ENCODE data around the gene SNAP47.

The SNAP47 gene

DNA sequence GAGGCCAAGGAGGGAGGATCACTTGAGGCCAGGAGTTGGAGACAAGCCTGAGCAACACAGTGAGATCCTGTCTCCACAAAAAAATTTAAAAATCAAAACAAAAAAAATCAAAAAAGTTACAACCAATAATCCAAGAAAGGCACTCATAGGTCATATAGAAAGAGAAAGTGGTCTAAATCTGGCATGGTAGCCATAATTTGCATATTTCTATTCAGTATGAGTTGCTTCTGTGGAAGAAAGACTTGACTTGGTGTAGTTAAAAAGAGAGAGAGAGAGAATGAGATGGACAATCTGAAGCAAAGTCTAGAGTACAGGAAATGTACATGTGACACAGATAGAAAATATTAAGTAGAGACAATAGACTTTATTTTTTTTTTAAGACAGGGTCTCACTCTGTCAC is 22.6 kb upstream of the SNAP47 start:
- Mint-ChIP-seq H3K27ac (no peak overlapping the region), H3K4me3 (no peak overlapping the region), H3K9me3 (peaks cover 66% of the 10 kb centered on the region), H3K36me3 (ENCODE audit: low read depth) (no peaks in the 10 kb centered on the region), H3K4me1 (no peaks in the 10 kb centered on the region), H3K27me3 (ENCODE audit: low read depth) (no peaks in the 10 kb centered on the region)
- TF ChIP-seq, protein P1, sequence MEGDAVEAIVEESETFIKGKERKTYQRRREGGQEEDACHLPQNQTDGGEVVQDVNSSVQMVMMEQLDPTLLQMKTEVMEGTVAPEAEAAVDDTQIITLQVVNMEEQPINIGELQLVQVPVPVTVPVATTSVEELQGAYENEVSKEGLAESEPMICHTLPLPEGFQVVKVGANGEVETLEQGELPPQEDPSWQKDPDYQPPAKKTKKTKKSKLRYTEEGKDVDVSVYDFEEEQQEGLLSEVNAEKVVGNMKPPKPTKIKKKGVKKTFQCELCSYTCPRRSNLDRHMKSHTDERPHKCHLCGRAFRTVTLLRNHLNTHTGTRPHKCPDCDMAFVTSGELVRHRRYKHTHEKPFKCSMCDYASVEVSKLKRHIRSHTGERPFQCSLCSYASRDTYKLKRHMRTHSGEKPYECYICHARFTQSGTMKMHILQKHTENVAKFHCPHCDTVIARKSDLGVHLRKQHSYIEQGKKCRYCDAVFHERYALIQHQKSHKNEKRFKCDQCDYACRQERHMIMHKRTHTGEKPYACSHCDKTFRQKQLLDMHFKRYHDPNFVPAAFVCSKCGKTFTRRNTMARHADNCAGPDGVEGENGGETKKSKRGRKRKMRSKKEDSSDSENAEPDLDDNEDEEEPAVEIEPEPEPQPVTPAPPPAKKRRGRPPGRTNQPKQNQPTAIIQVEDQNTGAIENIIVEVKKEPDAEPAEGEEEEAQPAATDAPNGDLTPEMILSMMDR (IDR thresholded peaks at IDR 0.05; ENCODE audit: unreplicated experiment in 3 of 3): no peak

DNA sequence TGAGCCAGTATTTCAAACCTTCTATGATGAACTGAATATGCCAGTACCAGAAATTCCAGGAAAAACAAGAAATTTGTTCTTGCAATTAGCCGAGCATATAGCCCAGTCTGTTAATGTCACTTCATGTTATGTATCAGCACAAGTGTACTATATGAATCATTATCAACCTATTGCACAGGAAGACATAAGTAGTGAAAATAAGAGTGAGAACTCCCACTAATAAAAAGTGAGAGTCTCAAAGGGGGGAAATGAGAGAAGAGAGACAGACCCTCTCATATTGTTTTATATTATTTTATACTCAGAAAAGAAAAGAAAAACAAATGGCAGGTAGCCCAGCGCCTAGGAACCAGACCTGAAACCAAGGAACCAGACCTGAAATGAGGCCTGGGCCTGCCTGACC is 16.3 kb upstream of the SNAP47 start:
- Mint-ChIP-seq H3K27ac (no peak overlapping the region), H3K36me3 (ENCODE audit: low read depth) (peaks cover 5% of the 10 kb centered on the region), H3K4me1 (no peaks in the 10 kb centered on the region), H3K27me3 (ENCODE audit: low read depth) (no peaks in the 10 kb centered on the region), H3K9me3 (peaks cover 82% of the 10 kb centered on the region), H3K4me3 (no peak overlapping the region)
- TF ChIP-seq, protein P1 (IDR thresholded peaks at IDR 0.05; ENCODE audit: unreplicated experiment in 3 of 3): no peak

DNA sequence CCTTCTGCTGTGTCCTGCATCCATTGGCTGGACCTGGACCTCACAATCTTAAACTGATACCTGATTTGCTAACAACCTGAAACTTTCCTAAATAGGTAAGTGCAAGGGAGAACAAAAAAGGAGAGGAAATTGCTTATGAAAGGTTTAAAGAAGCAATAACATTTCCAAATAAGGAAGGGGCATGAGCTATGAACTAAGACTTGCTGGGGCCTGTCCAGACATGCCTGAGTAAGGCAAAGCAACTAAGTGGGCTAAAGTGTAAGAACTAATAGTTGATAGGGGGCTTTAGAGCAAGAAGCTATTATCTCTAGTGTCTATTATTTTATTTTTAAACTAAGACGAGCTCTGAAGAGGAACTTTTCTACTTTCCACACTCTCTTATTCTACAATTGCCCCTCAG is 11.8 kb upstream of the SNAP47 start:
- H3K9me3 Mint-ChIP-seq: peaks cover 49% of the 10 kb centered on the region
- peaks cover 3% of the 10 kb centered on the region for H3K27me3 Mint-ChIP-seq (ENCODE audit: low read depth)
- TF ChIP-seq, protein P1 (IDR thresholded peaks at IDR 0.05; ENCODE audit: unreplicated experiment in 3 of 3): no peak
- peaks cover 5% of the 10 kb centered on the region for H3K36me3 Mint-ChIP-seq (ENCODE audit: low read depth)
- H3K4me3 Mint-ChIP-seq: no peak overlapping the region
- no peak overlapping the region for H3K27ac Mint-ChIP-seq
- peaks cover 21% of the 10 kb centered on the region for H3K4me1 Mint-ChIP-seq

DNA sequence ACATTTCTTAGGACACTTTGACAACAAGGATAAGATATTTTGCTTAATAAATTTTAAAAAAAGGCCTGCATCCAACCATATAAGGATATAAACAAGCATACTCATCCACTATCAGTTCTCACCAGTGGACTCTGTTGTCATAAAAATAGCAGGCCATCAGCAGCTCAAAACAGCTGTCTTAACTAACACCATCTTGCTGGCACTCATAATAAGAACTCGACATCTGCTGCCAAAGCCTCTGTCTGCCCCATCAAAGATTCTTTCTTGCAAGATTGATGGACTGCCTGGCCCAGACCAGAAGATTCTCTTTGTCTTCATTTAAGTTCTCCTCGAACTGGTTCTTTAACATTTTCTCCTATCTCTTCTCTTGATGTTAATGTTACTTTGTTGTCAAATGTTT is 10.2 kb upstream of the SNAP47 start:
- H3K4me3 Mint-ChIP-seq: no peak overlapping the region
- peaks cover 3% of the 10 kb centered on the region for H3K27me3 Mint-ChIP-seq (ENCODE audit: low read depth)
- no peak overlapping the region for H3K27ac Mint-ChIP-seq
- H3K36me3 Mint-ChIP-seq (ENCODE audit: low read depth): peaks cover 5% of the 10 kb centered on the region
- TF ChIP-seq, protein P1 (IDR thresholded peaks at IDR 0.05; ENCODE audit: unreplicated experiment in 3 of 3): no peak
- H3K9me3 Mint-ChIP-seq: peaks cover 35% of the 10 kb centered on the region
- H3K4me1 Mint-ChIP-seq: peaks cover 34% of the 10 kb centered on the region

DNA sequence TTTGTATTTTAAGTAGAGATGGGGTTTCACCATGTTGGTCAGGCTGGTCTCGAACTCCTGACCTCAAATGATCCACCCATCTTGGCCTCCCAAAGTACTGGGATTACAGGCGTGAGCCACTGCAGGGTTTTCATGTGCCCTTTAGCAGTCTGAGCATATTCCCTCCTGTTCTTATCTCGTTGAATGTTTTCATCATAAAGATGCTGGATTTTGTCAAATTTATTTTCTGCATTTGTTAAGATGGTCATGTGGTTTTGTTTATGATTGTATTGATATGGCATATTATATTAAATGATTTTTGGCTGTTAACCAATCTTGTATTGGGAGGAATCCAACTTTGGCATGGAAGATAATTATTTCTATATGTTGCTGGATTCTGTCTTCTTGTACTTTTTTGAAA is 8.9 kb upstream of the SNAP47 start:
- TF ChIP-seq, protein P1 (IDR thresholded peaks at IDR 0.05; ENCODE audit: unreplicated experiment in 3 of 3): no peak
- Mint-ChIP-seq H3K36me3 (ENCODE audit: low read depth) (peaks cover 5% of the 10 kb centered on the region), H3K4me1 (peaks cover 39% of the 10 kb centered on the region), H3K27ac (no peak overlapping the region), H3K27me3 (ENCODE audit: low read depth) (peaks cover 3% of the 10 kb centered on the region), H3K4me3 (peak overlapping the region in 1 of 3 experiments; percentile 85), H3K9me3 (peaks cover 23% of the 10 kb centered on the region)

DNA sequence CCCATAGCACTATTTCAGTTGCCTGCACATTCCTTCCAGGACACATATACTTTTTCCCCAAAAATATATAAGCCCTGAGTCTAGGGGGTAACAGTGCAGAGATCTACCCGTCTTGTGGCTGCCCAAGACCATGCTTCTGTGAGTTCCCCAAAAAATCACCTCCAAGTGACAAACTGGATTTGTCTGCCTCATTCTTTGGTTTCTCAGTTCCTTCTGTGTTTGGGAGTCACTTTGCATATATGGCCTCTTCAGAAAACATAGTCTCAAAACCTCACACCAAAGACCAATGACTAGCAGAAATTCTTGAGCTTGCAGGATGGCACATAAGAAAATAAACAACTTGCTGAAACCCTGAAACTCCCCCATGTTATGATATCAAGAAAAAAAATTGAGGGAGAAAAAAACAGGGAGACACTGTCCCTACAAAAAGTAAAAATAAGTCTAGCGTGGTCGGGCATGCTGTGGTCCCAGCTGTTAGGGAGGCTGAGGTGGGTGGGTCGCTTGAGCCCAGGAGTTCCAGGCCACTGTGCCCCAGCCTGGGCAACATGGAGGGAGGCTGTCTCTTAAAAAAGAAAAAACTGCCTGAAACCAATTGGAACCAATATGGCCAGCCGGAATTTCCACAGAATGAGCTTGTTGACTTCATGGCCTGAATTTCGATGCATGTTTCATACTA is 8.2 kb upstream of the SNAP47 start:
- H3K36me3 Mint-ChIP-seq (ENCODE audit: low read depth): peaks cover 5% of the 10 kb centered on the region
- peaks cover 15% of the 10 kb centered on the region for H3K9me3 Mint-ChIP-seq

More for the DNA sequence above, 8.2 kb upstream of the SNAP47 start:
- TF ChIP-seq, protein P1 (IDR thresholded peaks at IDR 0.05; ENCODE audit: unreplicated experiment in 3 of 3): no peak
- peak overlapping the region; percentile 66 to 85 (median 81) for H3K4me3 Mint-ChIP-seq
- peaks cover 39% of the 10 kb centered on the region for H3K4me1 Mint-ChIP-seq
- H3K27ac Mint-ChIP-seq: peak overlapping the region in 1 of 3 experiments; percentile 85
- peaks cover 3% of the 10 kb centered on the region for H3K27me3 Mint-ChIP-seq (ENCODE audit: low read depth)

Measured in nephron (organoid).